AG08396 (cell line): ENCODE results near the gene CRYBG1.
"Not testable (repeated sequence)": the region's sequence is repeated elsewhere in the genome, so short reads cannot be mapped to it uniquely, and the experiment has no call there.

Experiments used
- DNase-seq: peaks from one replicate; pipeline ENCODE4 v3.0.0; 2012; ENCODE audit warnings: low spot score, mixed read lengths

The CRYBG1 gene

GRCh38 chr6:106525882-106526275 is 165.4 kb downstream of the CRYBG1 start:
- no peak for DNase-seq

- no peak for DNase-seq
Observed at GRCh38 chr6:106527117-106527516, 166.6 kb downstream of the CRYBG1 start.

GRCh38 chr6:106527979-106528378 is 167.5 kb downstream of the CRYBG1 start:
- peak; percentile 62 for DNase-seq

GRCh38 chr6:106528521-106528920 is 168.0 kb downstream of the CRYBG1 start:
- no peak for DNase-seq

- no peak for DNase-seq
Observed at GRCh38 chr6:106529438-106529837, 168.9 kb downstream of the CRYBG1 start.

- DNase-seq = no peak
Observed at GRCh38 chr6:106530026-106530425, 169.5 kb downstream of the CRYBG1 start.

GRCh38 chr6:106530502-106530901 is 170.0 kb downstream of the CRYBG1 start:
- no peak for DNase-seq

GRCh38 chr6:106533054-106533453 is 172.5 kb downstream of the CRYBG1 start:
- DNase-seq = no peak

- no peak for DNase-seq
Observed at GRCh38 chr6:106534004-106534403, 173.5 kb downstream of the CRYBG1 start.

GRCh38 chr6:106534564-106534982 is 174.1 kb downstream of the CRYBG1 start:
- no peak for DNase-seq

GRCh38 chr6:106535012-106535411 is 174.5 kb downstream of the CRYBG1 start:
- DNase-seq = no peak

- DNase-seq = no peak
Observed at GRCh38 chr6:106536357-106536756, 175.8 kb downstream of the CRYBG1 start.

GRCh38 chr6:106536851-106537250 is 176.3 kb downstream of the CRYBG1 start:
- no peak for DNase-seq

GRCh38 chr6:106537662-106538061 is 177.1 kb downstream of the CRYBG1 start:
- DNase-seq = no peak

GRCh38 chr6:106538145-106538544 is 177.6 kb downstream of the CRYBG1 start:
- DNase-seq = no peak

GRCh38 chr6:106539936-106540335 is 179.4 kb downstream of the CRYBG1 start:
- no peak for DNase-seq

- no peak for DNase-seq
Observed at GRCh38 chr6:106540432-106540831, 179.9 kb downstream of the CRYBG1 start.

GRCh38 chr6:106540907-106541306 is 180.4 kb downstream of the CRYBG1 start:
- no peak for DNase-seq

- DNase-seq = no peak
Observed at GRCh38 chr6:106546261-106546690, 185.8 kb downstream of the CRYBG1 start.

GRCh38 chr6:106546691-106547414 is 186.3 kb downstream of the CRYBG1 start:
- DNase-seq = peak; percentile 41

- no peak for DNase-seq
Observed at GRCh38 chr6:106547601-106548453, 187.3 kb downstream of the CRYBG1 start.

- not testable (repeated sequence) for DNase-seq
Observed at GRCh38 chr6:106548926-106549455, 188.5 kb downstream of the CRYBG1 start.

- DNase-seq = no peak
Observed at GRCh38 chr6:106549521-106549920, 189.0 kb downstream of the CRYBG1 start.
